Endothelial cell of umbilical vein (primary cell): ENCODE measurements around the gene ANKFN1. TPM values are rescaled to one million over a fixed set of nuclear protein-coding genes. Genes with fewer than 3 reads are reported as not detected.

ENCODE experiments used
- BruUV-seq: library from RNA; stranded (reverse); fragments of 400-500 nt; replicated peaks from 2 replicates; lab custom pipeline; 2021; lab: Mats Ljungman, UMichigan
- CTCF ChIA-PET: fragments of 300-600, 350-600 bp; sonication (Branson Sonifier 250); formaldehyde crosslinking; loops from one replicate; lab custom pipeline; 2021; ENCODE audit warnings: antibody characterized with exemption, inconsistent platforms; lab: Charles Lee
- POLR2A ChIA-PET: fragments of 300-600, 350-600 bp; sonication (Branson Sonifier 250); formaldehyde crosslinking; loops from one replicate; lab custom pipeline; 2021; ENCODE audit warnings: antibody characterized with exemption, inconsistent platforms; lab: Charles Lee
- DNase-seq: peaks from one replicate; pipeline ENCODE4 v3.0.0-alpha.2; 2011; ENCODE audit warnings: low read depth, low spot score
- FAIRE-seq: peaks from 2 replicates; lab custom pipeline; 2011; peaks lifted over from hg19 to GRCh38; lab: Jason Lieb, UNC
- H2AFZ ChIP-seq: 2 replicates; pipeline ENCODE4 v1.6.0; 2012; ENCODE audit warnings: low read depth, low read length, control low read depth, inconsistent platforms
- H3K27ac ChIP-seq: 2 replicates; pipeline ENCODE4 v1.5.1; 2011; ENCODE audit warnings: low read depth, mild to moderate bottlenecking, control low read depth, low read length, moderate library complexity; ENCODE audit not compliant: insufficient read depth
- H3K27me3 ChIP-seq, 2 experiments: 2 replicates each; pipeline versions ENCODE4 v1.6.0 to v1.6.1; 2011; ENCODE audit warnings: low read length in 2 of 2, mixed read lengths in 1 of 2; ENCODE audit not compliant: control insufficient read depth in 2 of 2, insufficient read depth in 2 of 2
- H3K36me3 ChIP-seq, 2 experiments: 2 replicates in 1 of 2; 3 replicates in 1 of 2; pipeline ENCODE4 v1.5.1; 2011; ENCODE audit warnings: low read length in 2 of 2, mild to moderate bottlenecking in 1 of 2, moderate library complexity in 1 of 2; ENCODE audit not compliant: control insufficient read depth in 2 of 2, insufficient read depth in 2 of 2; ENCODE audit errors: extremely low read depth in 1 of 2
- H3K4me1 ChIP-seq: 3 replicates; pipeline ENCODE4 v1.5.1; 2011; ENCODE audit warnings: mild to moderate bottlenecking, low read length; ENCODE audit not compliant: control insufficient read depth, insufficient read depth; ENCODE audit errors: extremely low read depth
- H3K4me2 ChIP-seq: 2 replicates; pipeline ENCODE4 v1.6.1; 2011; ENCODE audit warnings: low read length, control low read depth, mixed read lengths; ENCODE audit not compliant: insufficient read depth
- H3K4me3 ChIP-seq, 3 experiments: fragments of 200-600 bp in 1 of 3; sonication (generic), shearing (Covaris generic) in 1 of 3; replicated peaks in 1 of 3; 2 replicates each; pipeline ENCODE4 v1.5.1; 2011 to 2016; ENCODE audit warnings: control low read depth in 3 of 3, low read length in 3 of 3, mild to moderate bottlenecking in 2 of 3, inconsistent platforms in 1 of 3, low read depth in 1 of 3, moderate library complexity in 1 of 3; ENCODE audit not compliant: insufficient read depth in 1 of 3
- H3K79me2 ChIP-seq: 2 replicates; pipeline ENCODE4 v1.6.0; 2012; ENCODE audit warnings: low read length, inconsistent platforms; ENCODE audit not compliant: control insufficient read depth, insufficient read depth
- H3K9ac ChIP-seq: replicated peaks from 2 replicates; pipeline ENCODE3; 2011; ENCODE audit warnings: low read length, control low read depth; ENCODE audit not compliant: insufficient read depth; ENCODE audit errors: extremely low read depth
- H3K9me1 ChIP-seq: replicated peaks from 3 replicates; pipeline ENCODE4 v1.6.0; 2011; ENCODE audit warnings: mild to moderate bottlenecking, low read length; ENCODE audit not compliant: control insufficient read depth, insufficient read depth; ENCODE audit errors: extremely low read depth
- H3K9me3 ChIP-seq: replicated peaks from 2 replicates; pipeline ENCODE4 v1.5.1; 2012; ENCODE audit warnings: low read length, inconsistent platforms; ENCODE audit not compliant: control insufficient read depth, insufficient read depth
- H4K20me1 ChIP-seq: replicated peaks from 2 replicates; pipeline ENCODE3; 2011; ENCODE audit warnings: mild to moderate bottlenecking, low read length; ENCODE audit not compliant: control insufficient read depth, insufficient read depth; ENCODE audit errors: extremely low read depth
- CTCF ChIP-seq, 2 donors: IDR thresholded peaks; 1 replicate in 1 of 2; 2 replicates in 1 of 2; pipeline ENCODE4 v1.5.1; 2011; ENCODE audit warnings: low read length in 2 of 2, mild to moderate bottlenecking in 2 of 2, moderate library complexity in 2 of 2, control low read depth in 1 of 2, inconsistent platforms in 1 of 2, low read depth in 1 of 2; ENCODE audit not compliant: insufficient read depth in 1 of 2; ENCODE audit errors: extremely low read depth in 1 of 2
- EZH2 ChIP-seq: IDR thresholded peaks from 2 replicates; pipeline ENCODE4 v1.6.1; 2012; ENCODE audit warnings: borderline replicate concordance, low read depth, mild to moderate bottlenecking, moderate library complexity, low read length, inconsistent platforms; ENCODE audit not compliant: severe bottlenecking
- GATA2 ChIP-seq: IDR thresholded peaks from 2 replicates; pipeline ENCODE4 v1.7.0; 2011; ENCODE audit warnings: low read depth, mild to moderate bottlenecking, moderate library complexity, mixed read lengths, low read length; ENCODE audit not compliant: insufficient read length, insufficient read depth
- JUN ChIP-seq: IDR thresholded peaks from 2 replicates; pipeline ENCODE4 v1.6.1; 2011; ENCODE audit warnings: borderline replicate concordance, low read depth; ENCODE audit not compliant: insufficient read length, insufficient read depth
- dilution Hi-C: fragments of 300-500 bp; cut with MboI; formaldehyde crosslinking; loops from one replicate; pipeline ENCODE4 v1.15.0; 2019; ENCODE audit warnings: low sequenced_read_pairs; ENCODE audit not compliant: extremely low pct_ligation_motif_present
- intact Hi-C: fragments of 100-400 bp; cut with micrococcal nuclease; formaldehyde crosslinking; loops from one replicate; pipeline ENCODE4 v1.10.0; 2022
- polyA plus RNA-seq, 4 experiments: library from polyadenylated mRNA; depleted of rRNA in 3 of 4; stranded (reverse) in 3 of 4; unstranded in 1 of 4; fragments of >200 nt; gene quantifications; 2 replicates each; pipeline versions ENCODE4 v1.2.1 to v1.2.3, GENCODE V29; 2011 to 2012; ENCODE audit warnings: missing spikeins in 1 of 4
- total RNA-seq: library from RNA; stranded (reverse); gene quantifications from 2 replicates; pipeline ENCODE4 v1.2.3, GENCODE V29; 2021

ANKFN1 gene
- total and polyA plus RNA-seq, 2 donors (not counting 3 experiments of a cell fraction or from before 2014, with no cell fraction given) = 0.15 TPM; not detected in 1

- intact Hi-C loops (no loop called here), dilution Hi-C loops (no loop called here)
- no peak overlapping the region for H3K27ac ChIP-seq
- no peak overlapping the region for H2AFZ ChIP-seq
- FAIRE-seq (no peak), DNase-seq (no peak)
- H3K4me1 ChIP-seq = no peaks in the 10 kb centered on the region
- ChIA-PET CTCF (no interaction called here), POLR2A (no interaction called here)
- H3K36me3 ChIP-seq = no peaks in the 10 kb centered on the region
- no TSS peak for BruUV-seq
- TF ChIP-seq EZH2 = no peak
- no peak for TF ChIP-seq GATA2
- TF ChIP-seq CTCF (IDR thresholded peaks at IDR 0.05; ENCODE audit: extremely low read depth in 1 of 2, insufficient read depth in 1 of 2, low read depth in 1 of 2, low read length in 2 of 2) = no peak
- no peak for TF ChIP-seq JUN
- H3K79me2 ChIP-seq = no peaks in the 10 kb centered on the region
- H3K9me1 ChIP-seq = no peaks in the 10 kb centered on the region
- H3K9me3 ChIP-seq = no peaks in the 10 kb centered on the region
- no peak overlapping the region for H3K9ac ChIP-seq
- no peak overlapping the region for H3K4me3 ChIP-seq
- no peaks in the 10 kb centered on the region for H3K27me3 ChIP-seq
- no peaks in the 10 kb centered on the region for H4K20me1 ChIP-seq
- H3K4me2 ChIP-seq = no peak overlapping the region
Observed at GRCh38 chr17:56373981-56374833, 220.9 kb downstream of the ANKFN1 start.
